NB4 (cell line): ENCODE results near the gene ZBTB20.

Experiments
- MYC ChIP-seq: IDR thresholded peaks from 2 replicates; pipeline ENCODE4 v1.6.1; 2011; ENCODE audit warnings: low read depth, low read length
- POLR2A ChIP-seq: IDR thresholded peaks from 2 replicates; pipeline ENCODE4 v1.6.1; 2011; ENCODE audit warnings: mild to moderate bottlenecking; ENCODE audit not compliant: insufficient read length; ENCODE audit errors: extremely low read depth
- TF ChIP-seq, protein P1 (sequence below): IDR thresholded peaks from one replicate; pipeline ENCODE4 v1.5.1; 2012; ENCODE audit warnings: low read depth, low read length

DNA sequence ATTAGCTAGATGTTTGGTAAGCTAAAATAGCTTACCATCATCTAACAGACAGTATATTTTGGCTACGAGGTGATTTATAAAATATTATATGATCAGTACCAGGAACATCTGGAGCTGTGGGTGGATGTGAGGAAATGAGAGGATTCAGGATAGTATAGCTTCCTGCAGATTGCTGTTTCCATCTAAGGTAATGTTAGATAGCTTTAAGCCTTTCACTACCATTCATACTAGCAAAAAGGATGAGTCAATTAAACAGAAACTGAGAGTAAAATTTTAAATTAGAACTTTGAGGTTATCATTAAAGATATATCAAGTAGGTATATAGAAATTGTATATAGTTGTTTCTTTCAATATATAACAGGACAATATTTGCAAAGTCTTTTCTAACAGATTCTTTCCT, 8.0 kb downstream of the ZBTB20 start:
- TF ChIP-seq POLR2A = no peak
- TF ChIP-seq, protein P1, sequence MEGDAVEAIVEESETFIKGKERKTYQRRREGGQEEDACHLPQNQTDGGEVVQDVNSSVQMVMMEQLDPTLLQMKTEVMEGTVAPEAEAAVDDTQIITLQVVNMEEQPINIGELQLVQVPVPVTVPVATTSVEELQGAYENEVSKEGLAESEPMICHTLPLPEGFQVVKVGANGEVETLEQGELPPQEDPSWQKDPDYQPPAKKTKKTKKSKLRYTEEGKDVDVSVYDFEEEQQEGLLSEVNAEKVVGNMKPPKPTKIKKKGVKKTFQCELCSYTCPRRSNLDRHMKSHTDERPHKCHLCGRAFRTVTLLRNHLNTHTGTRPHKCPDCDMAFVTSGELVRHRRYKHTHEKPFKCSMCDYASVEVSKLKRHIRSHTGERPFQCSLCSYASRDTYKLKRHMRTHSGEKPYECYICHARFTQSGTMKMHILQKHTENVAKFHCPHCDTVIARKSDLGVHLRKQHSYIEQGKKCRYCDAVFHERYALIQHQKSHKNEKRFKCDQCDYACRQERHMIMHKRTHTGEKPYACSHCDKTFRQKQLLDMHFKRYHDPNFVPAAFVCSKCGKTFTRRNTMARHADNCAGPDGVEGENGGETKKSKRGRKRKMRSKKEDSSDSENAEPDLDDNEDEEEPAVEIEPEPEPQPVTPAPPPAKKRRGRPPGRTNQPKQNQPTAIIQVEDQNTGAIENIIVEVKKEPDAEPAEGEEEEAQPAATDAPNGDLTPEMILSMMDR = no peak
- TF ChIP-seq MYC = no peak
